HEK293 (cell line): ENCODE results near the gene PGA5.

ENCODE experiments used
- CTCF ChIP-seq: fragments of 450-650 bp; formaldehyde crosslinking; IDR thresholded peaks from 2 replicates; pipeline ENCODE4 v1.5.1; 2016; ENCODE audit warnings: missing biosample characterization, missing genetic modification characterization
- GLIS1 ChIP-seq: fragments of 450-650 bp; formaldehyde crosslinking; IDR thresholded peaks from 2 replicates; pipeline ENCODE4 v1.5.1; 2016; ENCODE audit warnings: missing biosample characterization, missing genetic modification characterization
- HOXD13 ChIP-seq: sonication (generic); formaldehyde crosslinking; IDR thresholded peaks from 2 replicates; pipeline ENCODE4 v1.8.0; 2022; ENCODE audit warnings: missing genetic modification reagents, borderline replicate concordance
- REPIN1 ChIP-seq: fragments of 450-650 bp; formaldehyde crosslinking; IDR thresholded peaks from 2 replicates; pipeline ENCODE4 v1.5.1; 2017; ENCODE audit warnings: missing biosample characterization, missing genetic modification characterization, low read depth
- ZBTB1 ChIP-seq: fragments of 450-650 bp; formaldehyde crosslinking; IDR thresholded peaks from 2 replicates; pipeline ENCODE4 v1.5.1; 2016; ENCODE audit warnings: missing biosample characterization, missing genetic modification characterization
- ZBTB20 ChIP-seq: fragments of 450-650 bp; formaldehyde crosslinking; IDR thresholded peaks from 2 replicates; pipeline ENCODE4 v1.5.1; 2016; ENCODE audit warnings: missing biosample characterization, missing genetic modification characterization
- ZNF629 ChIP-seq: fragments of 450-650 bp; formaldehyde crosslinking; IDR thresholded peaks from 2 replicates; pipeline ENCODE4 v1.5.1; 2017; ENCODE audit warnings: missing biosample characterization, missing genetic modification characterization
- TF ChIP-seq, protein P1 (sequence below): fragments of 450-650 bp; formaldehyde crosslinking; IDR thresholded peaks from 2 replicates; pipeline ENCODE4 v1.5.1; 2016; ENCODE audit warnings: missing biosample characterization, missing genetic modification characterization
- TF ChIP-seq, protein P2 (sequence below): fragments of 450-650 bp; formaldehyde crosslinking; IDR thresholded peaks from 2 replicates; pipeline ENCODE4 v1.5.1; 2016; ENCODE audit warnings: missing biosample characterization, missing genetic modification characterization, borderline replicate concordance

DNA sequence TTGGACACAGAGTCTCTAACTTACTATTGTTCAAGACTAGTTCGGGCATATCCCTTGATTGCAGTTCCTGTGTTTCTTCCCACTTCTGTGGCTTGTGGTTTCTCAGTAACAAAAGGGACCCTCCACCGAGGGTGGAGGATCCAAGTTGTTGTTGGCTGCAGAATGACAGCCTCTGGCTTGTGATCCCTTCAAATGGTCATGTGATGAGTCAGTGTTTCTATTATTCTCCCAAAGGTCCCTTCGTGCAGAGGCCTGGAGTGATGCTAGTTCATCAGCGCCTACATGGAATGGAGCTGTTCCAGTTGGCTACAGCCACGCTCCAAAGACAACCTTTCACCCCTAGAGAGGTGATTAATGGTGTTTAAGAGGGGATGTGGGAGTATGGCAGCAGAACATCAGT, 56.8 kb downstream of the PGA5 start:
- no peak for TF ChIP-seq ZBTB1 (tag by site-specific recombination)
- TF ChIP-seq, protein P1, sequence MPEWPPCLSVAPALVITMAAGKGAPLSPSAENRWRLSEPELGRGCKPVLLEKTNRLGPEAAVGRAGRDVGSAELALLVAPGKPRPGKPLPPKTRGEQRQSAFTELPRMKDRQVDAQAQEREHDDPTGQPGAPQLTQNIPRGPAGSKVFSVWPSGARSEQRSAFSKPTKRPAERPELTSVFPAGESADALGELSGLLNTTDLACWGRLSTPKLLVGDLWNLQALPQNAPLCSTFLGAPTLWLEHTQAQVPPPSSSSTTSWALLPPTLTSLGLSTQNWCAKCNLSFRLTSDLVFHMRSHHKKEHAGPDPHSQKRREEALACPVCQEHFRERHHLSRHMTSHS, result no peak
- 0 out of 2 replicates have a peak, but pooled peaks have one; percentile 20 for TF ChIP-seq ZBTB20 (tag by site-specific recombination)
- no peak for TF ChIP-seq REPIN1 (tag by site-specific recombination)
- no peak for TF ChIP-seq GLIS1 (tag by site-specific recombination)
- TF ChIP-seq, protein P2, sequence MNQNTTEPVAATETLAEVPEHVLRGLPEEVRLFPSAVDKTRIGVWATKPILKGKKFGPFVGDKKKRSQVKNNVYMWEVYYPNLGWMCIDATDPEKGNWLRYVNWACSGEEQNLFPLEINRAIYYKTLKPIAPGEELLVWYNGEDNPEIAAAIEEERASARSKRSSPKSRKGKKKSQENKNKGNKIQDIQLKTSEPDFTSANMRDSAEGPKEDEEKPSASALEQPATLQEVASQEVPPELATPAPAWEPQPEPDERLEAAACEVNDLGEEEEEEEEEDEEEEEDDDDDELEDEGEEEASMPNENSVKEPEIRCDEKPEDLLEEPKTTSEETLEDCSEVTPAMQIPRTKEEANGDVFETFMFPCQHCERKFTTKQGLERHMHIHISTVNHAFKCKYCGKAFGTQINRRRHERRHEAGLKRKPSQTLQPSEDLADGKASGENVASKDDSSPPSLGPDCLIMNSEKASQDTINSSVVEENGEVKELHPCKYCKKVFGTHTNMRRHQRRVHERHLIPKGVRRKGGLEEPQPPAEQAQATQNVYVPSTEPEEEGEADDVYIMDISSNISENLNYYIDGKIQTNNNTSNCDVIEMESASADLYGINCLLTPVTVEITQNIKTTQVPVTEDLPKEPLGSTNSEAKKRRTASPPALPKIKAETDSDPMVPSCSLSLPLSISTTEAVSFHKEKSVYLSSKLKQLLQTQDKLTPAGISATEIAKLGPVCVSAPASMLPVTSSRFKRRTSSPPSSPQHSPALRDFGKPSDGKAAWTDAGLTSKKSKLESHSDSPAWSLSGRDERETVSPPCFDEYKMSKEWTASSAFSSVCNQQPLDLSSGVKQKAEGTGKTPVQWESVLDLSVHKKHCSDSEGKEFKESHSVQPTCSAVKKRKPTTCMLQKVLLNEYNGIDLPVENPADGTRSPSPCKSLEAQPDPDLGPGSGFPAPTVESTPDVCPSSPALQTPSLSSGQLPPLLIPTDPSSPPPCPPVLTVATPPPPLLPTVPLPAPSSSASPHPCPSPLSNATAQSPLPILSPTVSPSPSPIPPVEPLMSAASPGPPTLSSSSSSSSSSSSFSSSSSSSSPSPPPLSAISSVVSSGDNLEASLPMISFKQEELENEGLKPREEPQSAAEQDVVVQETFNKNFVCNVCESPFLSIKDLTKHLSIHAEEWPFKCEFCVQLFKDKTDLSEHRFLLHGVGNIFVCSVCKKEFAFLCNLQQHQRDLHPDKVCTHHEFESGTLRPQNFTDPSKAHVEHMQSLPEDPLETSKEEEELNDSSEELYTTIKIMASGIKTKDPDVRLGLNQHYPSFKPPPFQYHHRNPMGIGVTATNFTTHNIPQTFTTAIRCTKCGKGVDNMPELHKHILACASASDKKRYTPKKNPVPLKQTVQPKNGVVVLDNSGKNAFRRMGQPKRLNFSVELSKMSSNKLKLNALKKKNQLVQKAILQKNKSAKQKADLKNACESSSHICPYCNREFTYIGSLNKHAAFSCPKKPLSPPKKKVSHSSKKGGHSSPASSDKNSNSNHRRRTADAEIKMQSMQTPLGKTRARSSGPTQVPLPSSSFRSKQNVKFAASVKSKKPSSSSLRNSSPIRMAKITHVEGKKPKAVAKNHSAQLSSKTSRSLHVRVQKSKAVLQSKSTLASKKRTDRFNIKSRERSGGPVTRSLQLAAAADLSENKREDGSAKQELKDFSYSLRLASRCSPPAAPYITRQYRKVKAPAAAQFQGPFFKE, result no peak
- no peak for TF ChIP-seq ZNF629 (tag by site-specific recombination)
- no peak for TF ChIP-seq HOXD13 (CRISPR knock-in tag)
- TF ChIP-seq CTCF (tag by site-specific recombination), result no peak
